AG09309 (cell line): ENCODE data around the gene GP1BB.

Experiments
- DNase-seq: peaks from one replicate; pipeline ENCODE4 v3.0.0-alpha.2; 2010; ENCODE audit warnings: low read depth
- H3K4me3 ChIP-seq: 2 replicates; pipeline ENCODE4 v1.5.1; 2011; ENCODE audit warnings: mild to moderate bottlenecking, low read depth, low read length, moderate library complexity; ENCODE audit not compliant: control insufficient read depth
- TF ChIP-seq, protein P1 (sequence below): IDR thresholded peaks from 2 replicates; pipeline ENCODE4 v1.5.1; 2011; ENCODE audit warnings: mild to moderate bottlenecking, low read depth, low read length, inconsistent platforms; ENCODE audit not compliant: insufficient read depth, control insufficient read depth; ENCODE audit errors: missing control alignments

Gene GP1BB

DNA sequence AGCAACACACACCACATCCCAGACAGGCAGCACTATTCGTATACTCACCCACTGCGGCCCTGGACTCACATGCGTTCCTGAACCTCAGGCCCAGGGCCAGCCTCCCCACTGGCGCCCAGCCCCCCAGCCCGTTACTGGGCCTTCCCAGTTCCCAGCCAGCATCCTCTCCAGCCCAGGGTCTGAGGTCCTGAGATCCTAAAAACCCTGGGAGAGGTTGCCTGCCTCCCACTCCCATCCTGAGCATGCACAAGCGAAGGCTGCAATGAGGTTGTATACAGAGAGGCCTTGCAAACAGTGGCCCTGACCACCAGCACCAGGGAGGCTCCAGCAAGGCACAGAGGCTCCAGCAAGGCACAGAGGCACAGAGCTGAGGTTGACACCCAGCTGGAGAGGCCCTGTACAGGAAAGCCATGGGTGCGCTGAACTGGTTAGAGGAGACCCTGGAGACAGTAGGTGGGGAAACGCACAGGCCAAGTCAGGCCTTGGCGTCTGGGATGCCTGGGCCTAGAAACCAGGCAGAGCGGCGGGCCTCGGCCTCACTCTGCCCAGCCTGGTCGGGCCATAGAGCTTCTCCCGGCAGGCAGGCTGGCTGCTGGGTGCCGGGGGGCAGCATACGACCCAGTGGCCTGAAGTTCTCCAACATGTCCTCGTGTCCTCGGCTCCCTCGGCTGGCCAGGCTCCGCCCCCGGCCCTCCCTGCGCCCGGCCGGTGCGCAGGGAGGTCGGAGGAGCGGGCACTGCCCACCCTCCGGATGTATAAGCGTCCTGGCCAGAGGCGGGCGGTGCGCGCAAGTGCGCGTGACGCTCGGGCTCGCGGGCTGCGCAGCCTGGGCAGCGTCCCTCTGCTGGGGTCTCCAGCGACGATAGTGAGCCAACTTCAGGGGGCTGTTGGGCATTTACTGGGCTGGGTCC, 34.9 kb downstream of the GP1BB start:
- no peak for DNase-seq
- TF ChIP-seq, protein P1, sequence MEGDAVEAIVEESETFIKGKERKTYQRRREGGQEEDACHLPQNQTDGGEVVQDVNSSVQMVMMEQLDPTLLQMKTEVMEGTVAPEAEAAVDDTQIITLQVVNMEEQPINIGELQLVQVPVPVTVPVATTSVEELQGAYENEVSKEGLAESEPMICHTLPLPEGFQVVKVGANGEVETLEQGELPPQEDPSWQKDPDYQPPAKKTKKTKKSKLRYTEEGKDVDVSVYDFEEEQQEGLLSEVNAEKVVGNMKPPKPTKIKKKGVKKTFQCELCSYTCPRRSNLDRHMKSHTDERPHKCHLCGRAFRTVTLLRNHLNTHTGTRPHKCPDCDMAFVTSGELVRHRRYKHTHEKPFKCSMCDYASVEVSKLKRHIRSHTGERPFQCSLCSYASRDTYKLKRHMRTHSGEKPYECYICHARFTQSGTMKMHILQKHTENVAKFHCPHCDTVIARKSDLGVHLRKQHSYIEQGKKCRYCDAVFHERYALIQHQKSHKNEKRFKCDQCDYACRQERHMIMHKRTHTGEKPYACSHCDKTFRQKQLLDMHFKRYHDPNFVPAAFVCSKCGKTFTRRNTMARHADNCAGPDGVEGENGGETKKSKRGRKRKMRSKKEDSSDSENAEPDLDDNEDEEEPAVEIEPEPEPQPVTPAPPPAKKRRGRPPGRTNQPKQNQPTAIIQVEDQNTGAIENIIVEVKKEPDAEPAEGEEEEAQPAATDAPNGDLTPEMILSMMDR, result no peak

DNA sequence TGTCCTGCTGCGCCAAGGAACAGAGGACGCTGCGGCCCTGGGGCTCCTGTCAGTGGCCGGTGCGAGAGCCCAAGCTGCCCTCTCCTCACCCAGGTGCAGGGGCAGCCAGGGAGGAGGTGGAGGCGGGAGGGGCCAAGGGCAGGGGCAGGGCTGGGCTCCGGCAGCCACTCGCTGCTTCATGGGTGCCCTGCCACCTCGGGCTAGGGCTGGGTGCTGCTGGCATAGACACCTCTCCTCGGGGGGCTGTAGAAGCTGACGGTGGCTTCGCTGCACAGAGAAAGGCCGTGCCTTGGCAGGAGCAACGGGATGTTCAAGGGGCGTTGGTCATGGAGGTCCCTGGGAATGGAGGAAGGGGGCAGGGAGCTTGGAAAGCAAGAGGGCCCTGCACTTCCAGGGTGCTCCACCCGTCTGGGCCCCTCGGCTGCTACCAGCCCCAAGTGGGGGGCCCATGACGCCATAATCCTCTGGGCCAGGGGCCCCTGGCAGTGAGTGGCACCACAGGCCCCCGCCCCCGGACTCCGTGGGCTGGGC, 35.6 kb downstream of the GP1BB start:
- no peak for DNase-seq
- no peak overlapping the region for H3K4me3 ChIP-seq
- TF ChIP-seq, protein P1, result no peak

More for the DNA sequence above, 34.9 kb downstream of the GP1BB start:
- no peak overlapping the region for H3K4me3 ChIP-seq

DNA sequence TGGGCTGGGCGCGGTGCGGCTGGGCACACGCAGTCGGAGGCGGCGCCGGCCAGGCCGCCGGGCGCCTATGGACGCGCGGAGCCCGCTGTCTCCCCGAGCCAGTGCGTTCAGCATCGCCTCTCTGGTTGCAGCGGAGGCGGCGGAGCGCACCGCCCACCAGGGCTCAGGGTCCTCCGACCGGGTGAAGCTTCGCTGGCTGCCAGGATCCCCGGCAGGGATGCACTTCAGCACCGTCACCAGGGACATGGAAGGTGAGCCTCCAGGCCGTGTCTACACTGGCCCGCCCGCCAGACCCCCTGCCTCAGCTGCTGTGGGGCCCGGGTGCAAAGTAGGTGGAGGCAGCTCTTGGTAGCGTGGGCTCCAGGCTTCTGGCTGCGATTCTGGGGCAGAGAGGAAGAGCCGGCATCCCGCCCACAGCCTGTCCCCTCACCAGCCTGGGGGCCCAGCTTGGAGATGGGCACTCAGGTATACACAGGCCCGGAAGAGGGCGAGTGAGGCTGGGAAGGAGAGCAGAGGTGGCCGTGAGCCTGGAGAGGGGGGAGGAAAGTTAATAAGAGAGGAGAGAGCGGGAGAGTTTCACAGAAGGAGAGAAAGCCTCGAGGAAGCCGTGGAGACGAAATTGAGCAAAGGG, 36.2 kb downstream of the GP1BB start:
- DNase-seq, result no peak
- no peak overlapping the region for H3K4me3 ChIP-seq
- TF ChIP-seq, protein P1, result no peak

DNA sequence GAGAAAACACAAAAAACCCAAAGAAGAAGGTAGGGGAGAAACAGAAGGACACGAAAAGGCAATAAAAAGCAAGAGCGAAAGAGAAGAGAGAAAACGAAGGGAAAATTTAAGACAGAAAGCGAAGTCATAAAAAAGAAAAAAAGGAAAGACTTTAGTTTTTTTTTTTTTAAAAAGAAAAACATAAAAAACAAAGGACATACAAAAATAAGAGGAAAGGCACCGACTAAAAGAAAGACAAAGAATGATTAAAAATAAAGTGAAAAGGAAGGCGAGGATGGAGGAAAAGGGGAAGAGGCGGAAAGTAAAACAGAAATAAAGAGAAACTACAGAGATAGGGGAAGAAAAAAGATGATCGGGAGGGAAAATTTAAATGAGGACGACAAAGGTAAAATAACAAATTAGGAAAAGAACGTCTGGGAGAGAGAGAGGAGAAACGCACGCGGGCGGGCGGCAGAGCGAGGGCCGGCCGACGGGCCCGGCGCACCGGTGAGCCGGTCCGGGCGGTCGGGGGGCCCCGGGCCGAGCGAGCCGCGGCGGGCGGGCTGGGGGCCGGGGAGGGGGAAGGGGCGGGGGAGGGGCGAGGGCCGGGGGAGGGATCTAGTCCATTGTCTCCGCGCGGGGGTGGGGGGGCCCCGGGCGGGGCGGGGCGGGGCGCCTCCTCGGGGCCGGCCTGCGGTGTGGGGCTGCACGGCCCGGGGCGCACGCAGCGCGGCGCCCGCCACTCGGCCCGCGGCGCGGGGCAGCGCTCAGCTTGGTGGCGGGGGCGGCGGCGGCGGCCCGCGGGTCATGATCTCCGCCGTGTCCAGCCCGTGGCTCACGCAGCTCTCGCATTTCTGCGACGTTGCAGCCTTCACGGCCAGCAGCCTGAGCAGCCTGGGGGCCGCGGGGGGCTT, 37.0 kb downstream of the GP1BB start, which contains the start of gene TBX1:
TSS of gene TBX1 (plus strand) at position 721 of the 893 bp plus-strand sequence. CDS start at position 787, 66 bp downstream.
- no peak within 1 kb of the TSS for H3K4me3 ChIP-seq
- TF ChIP-seq, protein P1, result no peak
- DNase-seq, result no peak

DNA sequence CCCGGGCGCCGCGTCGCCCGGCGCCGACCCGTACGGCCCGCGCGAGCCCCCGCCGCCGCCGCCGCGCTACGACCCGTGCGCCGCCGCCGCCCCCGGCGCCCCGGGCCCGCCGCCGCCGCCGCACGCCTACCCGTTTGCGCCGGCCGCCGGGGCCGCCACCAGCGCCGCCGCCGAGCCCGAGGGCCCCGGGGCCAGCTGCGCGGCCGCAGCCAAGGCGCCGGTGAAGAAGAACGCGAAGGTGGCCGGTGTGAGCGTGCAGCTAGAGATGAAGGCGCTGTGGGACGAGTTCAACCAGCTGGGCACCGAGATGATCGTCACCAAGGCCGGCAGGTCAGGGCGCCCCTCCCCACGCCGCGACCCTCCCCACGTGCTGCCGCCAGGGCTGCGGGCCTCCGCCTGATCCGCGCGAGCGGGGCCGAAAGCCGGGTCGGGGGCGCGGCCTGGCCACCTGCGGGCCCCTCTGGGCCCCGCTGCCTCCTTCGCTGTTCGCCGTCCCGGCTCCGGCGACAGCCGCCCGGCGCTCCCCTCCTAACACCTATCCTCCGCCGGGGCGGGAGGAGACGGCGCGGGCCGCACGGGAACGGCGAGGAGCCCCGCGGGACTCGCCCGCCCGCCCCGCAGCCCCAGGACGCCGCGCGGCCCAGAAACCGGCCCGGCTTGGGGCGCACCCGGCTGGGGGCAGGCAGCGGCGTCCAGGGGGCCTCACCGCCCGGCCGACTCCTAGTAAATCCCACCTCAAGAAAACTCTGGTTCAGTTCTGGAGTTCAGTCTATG, 37.8 kb downstream of the GP1BB start:
- no peak for DNase-seq
- TF ChIP-seq, protein P1, result no peak
- no peak overlapping the region for H3K4me3 ChIP-seq
